CD4-positive, alpha-beta T cell treated with Interleukin-10 for 1 hour (primary cell): ENCODE data around the gene FTCD.

Experiments used
- DNase-seq: peaks from one replicate; pipeline ENCODE4 v3.0.0-alpha.2; 2020

The FTCD gene

GRCh38 chr21:46089285-46089684 lies 66.1 kb downstream of the FTCD start:
- DNase-seq: no peak

DNA sequence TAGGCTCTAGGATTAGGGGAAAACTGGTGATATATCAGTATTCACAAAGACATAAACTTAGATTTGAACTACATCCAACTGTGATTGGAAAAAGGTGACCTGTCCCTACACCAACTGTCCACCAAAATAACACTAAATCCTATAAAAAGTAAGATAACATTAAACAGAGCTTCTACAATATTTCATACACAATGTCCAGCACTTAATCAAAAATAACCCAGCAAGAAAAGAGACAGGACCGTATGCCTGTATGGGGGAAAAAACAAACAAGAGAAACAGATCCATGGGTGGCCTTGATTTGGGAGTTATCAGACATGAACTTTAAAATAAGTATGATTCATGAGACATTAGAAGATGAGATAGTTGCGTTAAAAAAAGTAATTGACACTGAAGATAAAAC lies 67.2 kb downstream of the FTCD start:
- DNase-seq: no peak

- DNase-seq: no peak
Measured at GRCh38 chr21:46087641-46088040, 67.7 kb downstream of the FTCD start.
